ENCODE data around the gene VAV3.

The VAV3 gene

DNA sequence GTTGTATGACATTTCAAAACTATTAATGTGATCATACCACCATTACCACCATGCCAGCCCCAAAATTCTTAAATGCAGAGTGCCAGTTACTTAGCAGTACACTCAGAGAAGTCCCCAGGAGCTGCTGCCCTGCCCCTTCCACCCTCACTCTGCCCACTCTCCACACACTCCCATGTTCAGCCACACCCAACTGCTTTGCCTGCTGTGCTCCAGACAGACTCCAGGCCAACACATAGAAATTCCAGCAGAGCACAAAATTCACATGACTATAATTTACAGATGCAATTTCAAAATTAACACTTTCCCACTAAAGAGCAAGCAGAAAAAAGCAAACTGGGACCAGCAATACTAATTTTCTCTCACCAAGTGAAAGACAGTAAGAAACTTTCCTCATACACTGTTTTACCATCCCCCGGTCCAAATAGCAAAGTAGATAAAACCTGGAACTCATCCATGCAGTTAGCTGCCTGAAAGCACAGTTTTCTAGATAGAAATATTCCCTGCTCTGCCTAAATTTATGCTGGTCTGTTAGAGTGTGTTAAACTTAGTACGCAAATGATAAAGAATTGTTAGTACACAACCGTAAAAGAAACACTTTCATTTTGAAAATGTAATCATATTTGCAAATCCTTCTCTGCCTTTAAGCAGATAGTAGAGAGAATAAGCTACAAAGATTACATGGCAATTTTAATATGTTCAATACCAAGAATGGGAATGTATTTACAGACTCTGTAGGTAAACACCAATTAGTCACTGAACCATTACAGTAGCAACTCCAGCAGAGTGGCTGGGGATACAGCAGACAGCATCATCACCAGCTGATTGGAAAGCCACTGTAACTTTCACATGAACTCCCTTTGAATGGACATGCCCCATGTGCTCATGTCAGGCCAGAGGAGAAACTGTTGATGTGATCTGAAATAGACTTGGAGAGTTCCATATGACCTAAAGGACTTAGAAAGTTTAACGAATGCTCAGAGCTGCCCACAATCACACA lies 176.5 kb downstream of the VAV3 start:
- H3K4me3 ChIP-seq (ENCODE audit: low read length in 2 of 2) = no peak overlapping the region
- no peak overlapping the region for H4K8ac ChIP-seq (ENCODE audit: low read depth, low read length)
- no CpG with 5 or more reads among the region's 4 CpGs for WGBS, 2 donors (ENCODE audit: extremely low coverage in 2 of 2, insufficient read length in 2 of 2, insufficient replicate concordance in 1 of 2)

DNA sequence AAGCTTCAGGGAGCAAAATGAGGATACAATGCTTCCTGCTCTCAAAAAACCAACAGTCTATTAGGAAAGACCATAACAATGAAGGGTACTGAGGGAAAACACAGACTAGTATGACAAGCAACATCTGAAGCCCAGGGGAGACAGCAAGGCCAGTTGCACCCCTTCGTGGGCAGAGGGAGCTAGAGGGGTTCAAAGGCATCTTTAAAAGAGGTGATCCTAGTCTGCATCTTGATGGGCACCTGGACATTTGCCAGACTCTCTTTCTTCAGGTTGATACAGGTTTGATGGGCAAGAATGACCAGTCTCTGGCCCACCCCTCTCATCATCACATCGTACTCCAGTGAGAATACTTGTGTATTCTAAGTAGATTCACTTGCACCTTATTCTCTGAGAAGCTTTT lies 177.7 kb downstream of the VAV3 start:
- Histone ChIP-seq H3K27ac (replicated peaks; ENCODE audit: low read length) (no peak overlapping the region), H3K4me1 (ENCODE audit: control insufficient read depth in 2 of 2, insufficient read depth in 1 of 2, low read depth in 1 of 2, low read length in 2 of 2) (peaks cover 0 to 3% of the 10 kb centered on the region in 2 donors), H2AK5ac (ENCODE audit: low read depth, low read length) (no peak overlapping the region), H3K79me1 (ENCODE audit: low read depth, low read length) (no peaks in the 10 kb centered on the region), H3K23ac (ENCODE audit: low read depth, low read length, poor library complexity) (no peak overlapping the region), H3K9me3 (replicated peaks in 1 of 2; ENCODE audit: control insufficient read depth in 2 of 2, insufficient read depth in 1 of 2, low read depth in 1 of 2, low read length in 2 of 2) (no peaks in the 10 kb centered on the region), H3K36me3 (replicated peaks in 1 of 2; ENCODE audit: control insufficient read depth in 2 of 2, insufficient read depth in 2 of 2, low read length in 2 of 2) (no peaks in the 10 kb centered on the region), H3K18ac (ENCODE audit: low read length) (no peak overlapping the region), H4K91ac (ENCODE audit: low read depth, low read length, poor library complexity) (no peak overlapping the region), H3K14ac (ENCODE audit: low read length) (no peak overlapping the region), H3K4me2 (ENCODE audit: insufficient read depth, low read length, poor library complexity, severe bottlenecking) (no peak overlapping the region), H4K8ac (ENCODE audit: low read depth, low read length) (no peak overlapping the region), H3K27me3 (ENCODE audit: control insufficient read depth in 3 of 3, insufficient read depth in 3 of 3, low read depth in 1 of 3, low read length in 3 of 3) (no peaks in the 10 kb centered on the region), H3K4me3 (ENCODE audit: low read length in 2 of 2) (no peak overlapping the region), H2BK5ac (ENCODE audit: low read length) (no peak overlapping the region), H2AFZ (ENCODE audit: low read length) (no peak overlapping the region), H3K9ac (ENCODE audit: low read depth, low read length, poor library complexity) (no peak overlapping the region), H2BK120ac (ENCODE audit: low read depth, low read length) (no peak overlapping the region), H3K4ac (ENCODE audit: low read length) (no peak overlapping the region), H2BK12ac (ENCODE audit: low read length) (no peak overlapping the region), H2BK15ac (ENCODE audit: low read length) (no peak overlapping the region)
- WGBS, 2 donors (ENCODE audit: extremely low coverage in 2 of 2, insufficient read length in 2 of 2, insufficient replicate concordance in 1 of 2) = no CpG with 5 or more reads among the region's 2 CpGs
- no peak for DNase-seq (ENCODE audit: low spot score)

More for the DNA sequence above, 176.5 kb downstream of the VAV3 start:
- Histone ChIP-seq H2AFZ (ENCODE audit: low read length) (no peak overlapping the region), H3K27me3 (ENCODE audit: control insufficient read depth in 3 of 3, insufficient read depth in 3 of 3, low read depth in 1 of 3, low read length in 3 of 3) (no peaks in the 10 kb centered on the region), H3K4me1 (ENCODE audit: control insufficient read depth in 2 of 2, insufficient read depth in 1 of 2, low read depth in 1 of 2, low read length in 2 of 2) (peaks cover 0 to 3% of the 10 kb centered on the region in 2 donors), H3K27ac (replicated peaks; ENCODE audit: low read length) (no peak overlapping the region), H3K36me3 (replicated peaks in 1 of 2; ENCODE audit: control insufficient read depth in 2 of 2, insufficient read depth in 2 of 2, low read length in 2 of 2) (no peaks in the 10 kb centered on the region), H3K14ac (ENCODE audit: low read length) (no peak overlapping the region), H4K91ac (ENCODE audit: low read depth, low read length, poor library complexity) (no peak overlapping the region), H3K23ac (ENCODE audit: low read depth, low read length, poor library complexity) (no peak overlapping the region), H2BK5ac (ENCODE audit: low read length) (no peak overlapping the region), H3K9me3 (replicated peaks in 1 of 2; ENCODE audit: control insufficient read depth in 2 of 2, insufficient read depth in 1 of 2, low read depth in 1 of 2, low read length in 2 of 2) (no peaks in the 10 kb centered on the region), H2BK120ac (ENCODE audit: low read depth, low read length) (no peak overlapping the region), H3K18ac (ENCODE audit: low read length) (no peak overlapping the region), H3K4me2 (ENCODE audit: insufficient read depth, low read length, poor library complexity, severe bottlenecking) (no peak overlapping the region), H2BK15ac (ENCODE audit: low read length) (no peak overlapping the region), H3K4ac (ENCODE audit: low read length) (no peak overlapping the region), H3K9ac (ENCODE audit: low read depth, low read length, poor library complexity) (no peak overlapping the region), H2AK5ac (ENCODE audit: low read depth, low read length) (no peak overlapping the region), H2BK12ac (ENCODE audit: low read length) (no peak overlapping the region), H3K79me1 (ENCODE audit: low read depth, low read length) (no peaks in the 10 kb centered on the region)
- no peak for DNase-seq (ENCODE audit: low spot score)

DNA sequence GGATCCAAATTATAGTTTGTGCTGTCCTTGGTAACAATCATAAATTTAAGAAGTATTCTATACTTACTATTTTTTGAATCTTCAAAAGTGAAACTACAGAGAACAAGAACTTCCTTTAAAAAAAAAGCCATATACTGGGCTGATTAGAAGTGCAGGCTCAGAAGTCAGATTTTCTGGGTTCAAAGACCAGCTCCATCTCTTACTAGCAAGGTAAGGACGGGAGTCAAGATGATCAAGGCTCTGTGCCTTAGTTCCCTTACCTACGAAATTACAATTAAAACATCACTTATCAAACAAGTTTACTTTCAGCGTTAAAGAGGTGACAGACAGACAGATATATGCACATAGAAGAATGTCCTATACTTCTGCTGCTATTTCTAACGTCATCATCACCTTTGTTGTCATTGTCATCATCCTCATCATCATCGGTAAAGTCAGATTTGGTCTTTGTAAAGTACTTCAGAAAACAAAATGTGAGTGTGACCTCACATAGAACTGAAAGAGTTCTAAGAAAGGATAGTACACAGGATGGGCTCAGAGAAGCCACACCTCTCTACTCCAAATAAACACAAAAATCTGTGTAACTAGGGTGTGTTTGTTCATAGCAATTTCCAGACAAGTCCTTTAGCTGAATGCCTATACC lies 178.7 kb downstream of the VAV3 start:
- Histone ChIP-seq H3K4ac (ENCODE audit: low read length) (no peak overlapping the region), H3K4me1 (ENCODE audit: control insufficient read depth in 2 of 2, insufficient read depth in 1 of 2, low read depth in 1 of 2, low read length in 2 of 2) (peaks cover 0 to 3% of the 10 kb centered on the region in 2 donors), H3K9me3 (replicated peaks in 1 of 2; ENCODE audit: control insufficient read depth in 2 of 2, insufficient read depth in 1 of 2, low read depth in 1 of 2, low read length in 2 of 2) (no peaks in the 10 kb centered on the region), H2BK15ac (ENCODE audit: low read length) (no peak overlapping the region), H3K14ac (ENCODE audit: low read length) (no peak overlapping the region), H3K27ac (replicated peaks; ENCODE audit: low read length) (no peak overlapping the region), H3K4me2 (ENCODE audit: insufficient read depth, low read length, poor library complexity, severe bottlenecking) (no peak overlapping the region), H2AK5ac (ENCODE audit: low read depth, low read length) (no peak overlapping the region), H3K4me3 (ENCODE audit: low read length in 2 of 2) (no peak overlapping the region), H3K79me1 (ENCODE audit: low read depth, low read length) (no peaks in the 10 kb centered on the region), H3K36me3 (replicated peaks in 1 of 2; ENCODE audit: control insufficient read depth in 2 of 2, insufficient read depth in 2 of 2, low read length in 2 of 2) (no peaks in the 10 kb centered on the region), H2BK120ac (ENCODE audit: low read depth, low read length) (no peak overlapping the region), H3K18ac (ENCODE audit: low read length) (no peak overlapping the region), H2BK5ac (ENCODE audit: low read length) (no peak overlapping the region), H2BK12ac (ENCODE audit: low read length) (no peak overlapping the region), H3K27me3 (ENCODE audit: control insufficient read depth in 3 of 3, insufficient read depth in 3 of 3, low read depth in 1 of 3, low read length in 3 of 3) (no peaks in the 10 kb centered on the region), H3K23ac (ENCODE audit: low read depth, low read length, poor library complexity) (no peak overlapping the region), H4K8ac (ENCODE audit: low read depth, low read length) (no peak overlapping the region), H4K91ac (ENCODE audit: low read depth, low read length, poor library complexity) (no peak overlapping the region), H2AFZ (ENCODE audit: low read length) (no peak overlapping the region), H3K9ac (ENCODE audit: low read depth, low read length, poor library complexity) (no peak overlapping the region)
- WGBS, 2 donors (ENCODE audit: extremely low coverage in 2 of 2, insufficient read length in 2 of 2, insufficient replicate concordance in 1 of 2) = no CpG with 5 or more reads among the region's 5 CpGs
- DNase-seq (ENCODE audit: low spot score) = no peak
